ENCODE measurements around the gene CLEC4G. TPM values are rescaled to one million over a fixed set of nuclear protein-coding genes. Genes with fewer than 3 reads are reported as not detected.

CLEC4G gene
- total RNA-seq, 3 donors from 2014 or later (not counting 1 experiment from before 2014, with no cell fraction given), result not detected

GRCh38 chr19:7701654-7702457, 30.1 kb downstream of the CLEC4G start, which contains the start of gene FCER2:
Gene FCER2 (minus strand): TSS chr19:7702131. CDS start chr19:7699760, 2,371 bp downstream.
- H3K4me3 ChIP-seq (ENCODE audit: low read length), result peak within 1 kb of the TSS; percentile 38
- Mint-ChIP-seq H3K27ac (no peak within 1 kb of the TSS), H3K27me3 (ENCODE audit: low read depth in 2 of 2) (peaks cover 13 to 22% of the 10 kb centered on the region in 2 donors), H3K9me3 (no peaks in the 10 kb centered on the region), H3K4me3 (no peak within 1 kb of the TSS), H3K4me1 (peaks cover 15 to 16% of the 10 kb centered on the region in 2 donors), H3K36me3 (no peaks in the 10 kb centered on the region)
- H3K36me3 ChIP-seq (ENCODE audit: control insufficient read depth, insufficient read depth, low read length), result no peaks in the 10 kb centered on the region
- intact Hi-C loops (cut with micrococcal nuclease), result no loop called here
- no peak for DNase-seq
- no peaks in the 10 kb centered on the region for H3K9me3 ChIP-seq (ENCODE audit: control insufficient read depth, insufficient read depth, low read length)
- peak within 1 kb of the TSS; percentile 86 for H3K27ac ChIP-seq (ENCODE audit: low read length)
- no peaks in the 10 kb centered on the region for H3K27me3 ChIP-seq (ENCODE audit: control insufficient read depth, insufficient read depth, low read length)
- WGBS (ENCODE audit: insufficient coverage), result 63% methylated on average over 19 of the region's 20 CpGs
- peaks cover 57% of the 10 kb centered on the region for H3K4me1 ChIP-seq (ENCODE audit: control insufficient read depth, insufficient read depth, low read length)
- no peak for TF ChIP-seq CTCF (IDR thresholded peaks at IDR 0.05)
- no peak for ATAC-seq

- Histone ChIP-seq H3K36me3 (ENCODE audit: control insufficient read depth, insufficient read depth, low read length) (no peaks in the 10 kb centered on the region), H3K4me3 (ENCODE audit: low read length) (peak overlapping the region; percentile 38), H3K27me3 (ENCODE audit: control insufficient read depth, insufficient read depth, low read length) (no peaks in the 10 kb centered on the region), H3K4me1 (ENCODE audit: control insufficient read depth, insufficient read depth, low read length) (peaks cover 50% of the 10 kb centered on the region), H3K9me3 (ENCODE audit: control insufficient read depth, insufficient read depth, low read length) (no peaks in the 10 kb centered on the region), H3K27ac (ENCODE audit: low read length) (peak overlapping the region; percentile 68)
- no peak for DNase-seq
- Mint-ChIP-seq H3K4me3 (no peak overlapping the region), H3K27ac (no peak overlapping the region), H3K4me1 (peaks cover 8 to 9% of the 10 kb centered on the region in 2 donors), H3K36me3 (no peaks in the 10 kb centered on the region), H3K9me3 (no peaks in the 10 kb centered on the region), H3K27me3 (ENCODE audit: low read depth in 2 of 2) (peaks cover 13 to 21% of the 10 kb centered on the region in 2 donors)
- intact Hi-C loops (cut with micrococcal nuclease), result no loop called here
- no peak for ATAC-seq
- 94% methylated on average over 12 of the region's 12 CpGs for WGBS (ENCODE audit: insufficient coverage)
- TF ChIP-seq CTCF (IDR thresholded peaks at IDR 0.05), result no peak
Observed at GRCh38 chr19:7701049-7701653, 30.8 kb downstream of the CLEC4G start.

GRCh38 chr19:7699417-7700401, 32.2 kb downstream of the CLEC4G start:
- Histone ChIP-seq H3K4me3 (ENCODE audit: low read length) (no peak overlapping the region), H3K4me1 (ENCODE audit: control insufficient read depth, insufficient read depth, low read length) (peaks cover 40% of the 10 kb centered on the region), H3K36me3 (ENCODE audit: control insufficient read depth, insufficient read depth, low read length) (no peaks in the 10 kb centered on the region), H3K9me3 (ENCODE audit: control insufficient read depth, insufficient read depth, low read length) (no peaks in the 10 kb centered on the region), H3K27ac (ENCODE audit: low read length) (no peak overlapping the region), H3K27me3 (ENCODE audit: control insufficient read depth, insufficient read depth, low read length) (no peaks in the 10 kb centered on the region)
- Mint-ChIP-seq H3K4me3 (no peak overlapping the region), H3K27ac (peak overlapping the region in 1 of 2 donors; percentile 52), H3K36me3 (no peaks in the 10 kb centered on the region), H3K9me3 (no peaks in the 10 kb centered on the region), H3K27me3 (ENCODE audit: low read depth in 2 of 2) (peaks cover 13 to 21% of the 10 kb centered on the region in 2 donors), H3K4me1 (no peaks in the 10 kb centered on the region)
- WGBS (ENCODE audit: insufficient coverage), result 67% methylated on average over 13 of the region's 15 CpGs
- TF ChIP-seq CTCF (IDR thresholded peaks at IDR 0.05), result no peak
- ATAC-seq (no peak), DNase-seq (no peak)
- intact Hi-C loops (cut with micrococcal nuclease), result no loop called here

Data from natural killer cell (primary cell).